ES-I3 (cell line): Measurements from ENCODE around the gene ZNF345.

ENCODE experiments used
- H3K36me3 ChIP-seq: 2 replicates; pipeline ENCODE4 v1.6.1; 2013; ENCODE audit warnings: mild to moderate bottlenecking, low read length, control low read depth, moderate library complexity; ENCODE audit not compliant: insufficient read depth
- H3K4me1 ChIP-seq: 2 replicates; pipeline ENCODE4 v1.6.1; 2013; ENCODE audit warnings: mild to moderate bottlenecking, control low read depth, low read length; ENCODE audit not compliant: insufficient read depth
- H3K9ac ChIP-seq: 2 replicates; pipeline ENCODE4 v1.6.1; 2013; ENCODE audit warnings: low read depth, mild to moderate bottlenecking, low read length, moderate library complexity
- H3K9me3 ChIP-seq: 2 replicates; pipeline ENCODE4 v1.6.1; 2013; ENCODE audit warnings: mild to moderate bottlenecking, low read length, moderate library complexity; ENCODE audit not compliant: control insufficient read depth, insufficient read depth

ZNF345 gene

DNA sequence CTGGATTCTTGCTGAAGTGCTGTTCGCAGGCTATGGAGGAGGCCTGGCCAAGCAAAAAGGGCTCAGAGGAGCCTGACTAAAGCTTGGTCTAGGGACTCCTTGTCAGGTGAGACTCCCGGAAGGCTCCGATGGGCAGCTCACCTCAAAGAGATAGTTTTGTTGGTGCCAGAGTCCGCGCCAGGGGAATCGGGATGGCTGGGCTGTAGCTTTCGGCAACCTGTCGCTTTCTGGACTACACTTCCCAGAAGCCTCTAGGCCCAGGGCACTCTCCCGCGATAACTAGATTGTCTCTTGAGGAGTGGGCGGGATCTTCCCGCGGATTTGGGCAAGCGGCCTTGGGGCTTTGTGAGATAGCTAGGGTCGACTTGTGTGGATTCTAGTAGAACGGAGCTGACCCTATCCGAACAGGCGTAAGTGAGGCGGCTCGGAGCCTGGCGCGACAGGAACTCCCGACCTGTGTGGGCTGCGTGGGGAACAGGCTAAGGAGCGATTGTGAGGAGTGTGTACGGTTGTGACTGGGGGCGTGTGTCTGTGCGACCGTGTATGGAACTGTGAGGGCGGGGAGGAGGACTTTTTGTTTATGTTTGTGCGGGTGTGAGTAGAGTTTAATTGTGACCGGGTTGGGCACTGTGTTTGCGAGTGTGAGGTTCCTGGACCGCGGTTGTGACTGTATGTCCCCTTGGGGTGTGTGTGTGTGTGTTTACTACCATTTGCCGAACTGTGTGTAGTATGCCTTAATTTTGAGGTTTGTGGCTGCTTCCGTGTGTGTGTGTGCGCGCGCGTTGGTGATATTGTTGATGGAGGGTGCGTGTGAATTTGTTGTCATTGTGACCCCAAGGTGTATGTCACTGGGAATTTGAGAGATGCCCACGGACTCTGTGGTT is at the start of gene ZNF345:
TSS of gene ZNF345 (plus strand) at position 318 of the 884 bp plus-strand sequence. CDS start 25,955 bp downstream, outside the sequence.
- Histone ChIP-seq H3K9ac (peak within 1 kb of the TSS; percentile 76), H3K4me1 (no peaks in the 10 kb centered on the region), H3K9me3 (no peaks in the 10 kb centered on the region), H3K36me3 (no peaks in the 10 kb centered on the region)

DNA sequence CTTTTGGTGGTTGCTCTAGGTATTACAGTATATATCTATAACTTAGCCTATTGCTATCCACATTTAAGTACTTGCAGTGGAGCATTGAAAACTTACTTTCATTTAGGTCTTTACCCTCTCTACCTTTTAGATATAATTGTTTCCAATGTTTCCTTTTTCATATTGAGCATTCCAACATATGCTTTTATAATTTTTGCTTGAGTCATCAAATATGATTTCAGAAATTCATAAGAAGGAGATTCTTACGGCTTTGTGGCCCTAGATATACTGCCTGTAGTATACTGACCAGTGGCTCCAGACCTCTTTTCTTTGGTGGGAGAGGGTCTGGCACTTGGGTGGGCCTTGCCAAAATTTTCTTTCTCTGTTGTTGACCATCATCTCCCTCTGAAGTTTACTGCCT is 45.3 kb upstream of the ZNF345 start:
- Histone ChIP-seq H3K36me3 (no peaks in the 10 kb centered on the region; the same call in 1 of the 2 replicates), H3K4me1 (no peaks in the 10 kb centered on the region), H3K9me3 (0 out of 2 replicates have a peak, but pooled peaks cover 3% of the 10 kb centered on the region), H3K9ac (no peak overlapping the region)

DNA sequence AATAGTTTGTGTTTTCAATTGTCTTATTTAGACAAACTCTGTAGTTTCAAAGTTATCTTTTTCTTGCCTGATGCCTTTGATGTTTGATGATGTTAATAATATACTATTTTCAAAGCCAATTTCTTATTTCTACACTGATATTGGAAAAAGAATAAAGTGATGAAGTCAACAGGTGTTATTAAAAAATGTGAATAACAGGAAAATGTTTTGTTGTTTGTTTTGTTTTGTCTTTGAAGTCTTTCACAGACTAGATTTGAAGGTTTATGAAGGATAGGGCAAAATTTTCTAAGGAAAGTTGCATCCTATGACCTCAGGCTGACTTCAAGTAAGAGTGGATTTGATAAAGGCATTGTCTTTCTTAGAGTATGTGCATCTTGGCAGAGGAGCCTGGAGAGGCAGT is 43.6 kb upstream of the ZNF345 start:
- Histone ChIP-seq H3K9me3 (0 out of 2 replicates have a peak, but pooled peaks cover 3% of the 10 kb centered on the region), H3K36me3 (no peaks in the 10 kb centered on the region; the same call in 1 of the 2 replicates), H3K9ac (no peak overlapping the region), H3K4me1 (no peaks in the 10 kb centered on the region)

DNA sequence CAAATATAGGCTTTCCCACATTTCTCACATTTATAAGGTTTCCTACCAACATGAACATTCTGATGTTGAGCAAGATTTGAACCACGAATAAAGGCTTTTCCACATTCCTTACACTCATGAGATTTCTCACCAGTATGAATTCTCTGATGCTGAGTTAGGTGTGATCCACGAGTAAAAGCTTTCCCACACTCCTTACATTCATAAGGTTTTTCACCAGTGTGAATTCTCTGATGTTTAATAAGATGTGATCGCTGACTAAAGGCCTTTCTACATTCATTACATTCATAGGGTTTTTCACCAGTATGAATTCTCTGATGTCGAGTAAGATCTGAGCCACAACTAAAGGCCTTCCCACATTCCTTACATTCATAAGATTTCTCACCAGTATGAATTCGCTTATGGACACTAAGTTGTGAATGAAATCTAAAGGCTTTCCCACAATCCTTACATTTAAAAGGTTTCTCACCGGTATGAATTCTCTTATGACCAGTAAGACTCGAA is 31.5 kb upstream of the ZNF345 start:
- H3K9me3 ChIP-seq = peaks cover 45% of the 10 kb centered on the region
- no peaks in the 10 kb centered on the region for H3K4me1 ChIP-seq
- no peak overlapping the region for H3K9ac ChIP-seq
- H3K36me3 ChIP-seq = peaks cover 14% of the 10 kb centered on the region

DNA sequence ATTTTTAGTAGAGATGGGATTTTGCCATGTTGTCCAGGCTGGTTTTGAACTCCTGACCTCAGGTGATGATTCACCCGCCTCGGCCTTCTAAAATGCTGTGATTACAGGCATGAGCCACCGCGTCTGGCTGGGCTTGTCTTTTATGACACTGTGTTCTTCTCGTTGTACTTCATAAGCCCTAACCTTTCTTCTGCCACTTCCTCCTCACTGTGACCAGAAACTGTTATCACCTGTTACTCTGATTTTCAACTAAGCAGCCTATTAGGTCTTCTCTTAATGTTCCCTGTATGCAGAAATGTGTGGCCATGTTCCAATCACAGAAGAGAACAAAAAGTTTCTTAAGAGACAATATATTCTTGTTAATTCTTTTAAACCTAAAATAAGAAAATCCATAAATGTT is 28.9 kb upstream of the ZNF345 start:
- Histone ChIP-seq H3K36me3 (peaks cover 19% of the 10 kb centered on the region), H3K9me3 (peaks cover 38% of the 10 kb centered on the region), H3K4me1 (no peaks in the 10 kb centered on the region), H3K9ac (no peak overlapping the region)

DNA sequence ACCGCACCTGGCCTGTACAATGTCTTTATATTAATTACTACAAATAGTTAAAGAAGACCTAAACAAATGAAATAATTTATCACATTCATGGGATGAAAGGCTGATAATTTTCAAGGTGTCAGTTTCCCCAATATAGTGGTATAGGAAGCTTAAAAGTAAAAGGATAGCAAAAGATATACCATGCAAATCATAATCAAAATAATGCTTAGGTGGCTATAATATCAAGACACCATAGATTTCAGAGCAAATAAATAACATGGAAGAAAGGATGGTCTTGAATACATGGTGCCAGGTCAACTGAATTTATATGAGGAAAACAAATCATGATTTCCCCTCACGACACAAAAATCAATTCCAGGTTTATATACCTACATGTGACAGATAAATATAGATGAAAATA is 17.2 kb upstream of the ZNF345 start:
- Histone ChIP-seq H3K36me3 (peaks cover 9% of the 10 kb centered on the region; the same call in 1 of the 2 replicates), H3K9ac (no peak overlapping the region), H3K9me3 (peaks cover 40% of the 10 kb centered on the region), H3K4me1 (no peaks in the 10 kb centered on the region)

DNA sequence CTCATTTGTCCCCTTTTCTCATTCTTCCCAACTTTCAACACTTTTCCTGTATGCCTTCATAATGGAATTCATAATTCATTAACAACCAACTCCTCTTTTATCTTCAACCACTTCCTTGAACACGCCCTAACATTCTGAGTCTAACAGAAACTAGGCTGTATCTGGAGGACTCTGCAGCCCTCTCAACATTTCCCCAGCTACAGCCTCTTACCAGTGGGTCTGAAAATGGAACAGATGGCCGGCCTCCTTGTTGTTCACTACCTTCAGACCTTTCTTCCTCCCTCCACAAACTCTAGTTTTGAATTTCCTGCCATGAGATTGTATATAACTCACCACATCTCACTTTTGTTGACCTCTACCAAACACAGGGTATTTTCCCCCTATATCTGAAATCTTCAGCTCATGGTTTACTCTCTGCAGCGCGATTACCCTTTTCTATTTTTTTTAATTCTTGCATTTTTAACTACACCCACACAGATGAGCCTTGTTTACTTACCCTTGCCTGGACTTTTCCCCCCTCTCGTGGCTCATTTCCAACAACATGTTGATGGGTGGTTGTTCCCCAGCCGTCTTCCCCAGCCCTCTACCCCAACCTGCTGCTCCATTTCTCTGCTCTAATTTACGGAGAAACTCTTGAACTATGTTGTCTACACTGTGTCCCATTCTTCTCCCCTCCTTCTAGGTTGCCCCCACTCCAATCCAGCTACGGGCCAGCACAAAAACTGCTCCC is 13.3 kb upstream of the ZNF345 start:
- Histone ChIP-seq H3K4me1 (no peaks in the 10 kb centered on the region), H3K9me3 (peaks cover 21% of the 10 kb centered on the region), H3K9ac (peak overlapping the region; percentile 79), H3K36me3 (peaks cover 5% of the 10 kb centered on the region; the same call in 1 of the 2 replicates)

DNA sequence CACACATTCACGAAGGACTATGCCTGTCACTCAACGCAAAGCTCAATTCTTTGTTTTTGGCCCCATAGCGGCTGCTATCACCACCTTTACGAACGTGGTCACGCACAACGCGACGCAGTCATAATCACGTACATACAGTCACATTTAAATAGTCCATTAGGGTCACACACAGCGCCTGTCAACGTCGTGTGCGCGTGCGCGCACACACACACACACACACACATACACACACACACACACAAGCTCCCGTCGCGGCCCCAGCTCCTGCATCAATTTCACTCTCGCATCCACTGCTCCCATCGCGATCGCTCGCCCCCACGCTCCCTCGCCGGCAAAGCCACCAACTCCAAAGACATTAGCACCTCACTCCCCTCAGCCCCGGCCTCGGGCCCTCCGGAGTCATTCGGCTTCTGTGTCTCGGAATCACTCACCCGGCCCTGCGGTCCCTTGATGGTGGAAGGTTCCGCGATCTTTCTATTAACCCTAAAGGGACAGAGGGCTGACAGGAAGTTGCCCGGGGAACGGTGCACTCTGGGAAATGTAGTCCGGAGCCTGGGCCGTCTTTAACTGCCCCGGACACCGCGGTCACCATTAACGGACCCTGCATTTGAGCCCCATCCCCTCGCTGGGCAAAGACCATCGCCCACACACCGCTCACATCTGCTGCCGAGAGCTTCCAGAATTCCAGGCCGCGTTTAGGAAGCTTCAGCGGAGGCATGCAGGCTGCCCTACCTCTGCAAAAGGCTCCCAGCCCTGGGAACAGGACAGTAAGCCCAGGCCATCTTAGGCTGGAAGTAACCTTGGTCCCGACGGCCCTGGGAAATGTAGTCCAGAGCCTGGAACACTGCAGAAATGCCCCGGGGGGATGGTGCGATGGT is 12.5 kb upstream of the ZNF345 start, which contains the start of gene ZNF790:
TSS of gene ZNF790 (minus strand) at position 482 of the 878 bp plus-strand sequence. CDS start 12,768 bp downstream, outside the sequence.
- Histone ChIP-seq H3K9me3 (peaks cover 17% of the 10 kb centered on the region), H3K9ac (peak within 1 kb of the TSS; percentile 79), H3K36me3 (no peaks in the 10 kb centered on the region; the same call in 1 of the 2 replicates), H3K4me1 (no peaks in the 10 kb centered on the region)

DNA sequence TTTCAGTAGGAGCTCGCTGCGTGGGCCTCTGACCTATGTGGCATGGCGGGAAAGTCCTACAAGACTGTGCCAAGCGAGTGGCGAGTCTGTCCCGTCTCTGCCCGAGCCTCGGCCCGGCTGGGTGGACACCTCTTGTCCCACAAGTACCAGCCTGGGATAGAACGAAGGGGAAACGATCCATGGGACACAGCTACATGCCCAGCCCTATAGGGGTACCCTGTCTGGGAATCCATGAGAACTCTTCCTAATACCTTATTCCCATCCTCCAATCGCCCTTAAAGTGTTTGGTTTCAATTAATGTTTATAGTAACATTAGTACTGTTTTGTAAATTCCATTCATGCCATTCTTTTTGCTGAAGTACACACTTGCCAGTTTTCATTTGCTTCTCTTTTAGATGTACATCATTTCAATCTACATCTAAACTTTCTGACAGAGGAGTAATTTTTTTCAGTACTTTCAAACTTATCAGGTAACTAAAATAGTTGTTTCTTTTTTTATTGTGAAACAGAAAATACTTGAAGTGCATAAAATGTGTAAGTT is 11.8 kb upstream of the ZNF345 start:
- Histone ChIP-seq H3K9ac (peak overlapping the region; percentile 79), H3K4me1 (no peaks in the 10 kb centered on the region), H3K9me3 (peaks cover 11% of the 10 kb centered on the region), H3K36me3 (no peaks in the 10 kb centered on the region; the same call in 1 of the 2 replicates)

DNA sequence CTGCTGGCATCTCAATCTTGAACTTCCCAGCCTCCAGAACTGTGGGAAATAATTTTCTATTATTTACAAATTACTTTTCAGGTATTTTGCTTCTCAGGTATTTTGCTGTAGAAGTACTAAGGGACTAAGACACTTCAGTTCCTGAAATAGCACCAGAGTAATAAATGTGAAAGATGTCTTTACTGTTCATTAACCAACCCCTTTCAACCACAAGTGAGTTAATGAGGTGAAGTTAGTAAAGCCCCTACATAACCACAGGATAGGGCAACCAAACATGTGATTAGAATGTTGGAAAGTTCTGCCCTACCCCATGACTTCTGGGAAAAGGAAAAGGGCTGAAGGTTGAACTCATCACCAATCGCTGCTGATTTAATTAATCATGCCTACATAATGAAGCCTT is 2.7 kb upstream of the ZNF345 start:
- H3K36me3 ChIP-seq = no peaks in the 10 kb centered on the region
- no peak overlapping the region for H3K9ac ChIP-seq
- H3K4me1 ChIP-seq = no peaks in the 10 kb centered on the region
- H3K9me3 ChIP-seq = no peaks in the 10 kb centered on the region

DNA sequence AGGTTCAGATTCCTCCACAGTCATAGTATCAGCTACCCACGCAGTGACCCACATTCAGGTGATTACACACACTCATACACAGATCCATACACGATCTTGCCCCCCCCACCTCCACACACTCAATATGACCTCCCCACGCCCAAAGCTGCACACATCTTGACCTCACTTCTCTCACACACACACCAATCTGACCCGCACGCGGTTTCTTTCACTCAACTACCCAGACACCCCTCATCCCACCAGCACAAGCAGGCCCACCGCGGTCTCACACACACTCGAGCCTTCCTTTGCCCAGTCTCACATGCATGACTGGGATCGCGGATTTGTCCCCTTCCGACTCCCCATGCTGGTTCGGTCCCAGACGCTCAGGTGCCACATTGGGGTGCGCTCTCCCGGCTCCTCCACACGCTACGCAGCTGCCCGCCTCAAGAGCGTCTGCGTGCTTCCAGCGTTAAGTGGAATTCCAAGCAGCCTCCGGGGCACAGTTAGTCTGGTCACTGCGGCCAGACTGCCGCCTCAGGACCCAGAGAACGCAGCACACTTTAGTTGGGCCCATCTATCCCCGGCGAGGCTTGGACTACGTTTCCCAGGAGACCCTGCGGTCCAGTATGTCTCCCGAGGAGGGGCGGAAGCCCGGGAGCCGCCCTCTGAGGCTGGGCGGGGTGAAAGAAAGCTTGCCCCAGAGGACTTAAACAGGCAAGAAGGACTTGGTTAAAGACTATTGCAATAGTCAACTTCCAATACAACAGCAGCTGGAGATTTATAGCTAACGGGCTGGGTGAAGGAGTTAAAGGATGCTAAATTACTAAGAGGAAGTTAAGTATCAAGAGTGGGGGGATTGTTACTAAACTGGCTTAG is 746 bp upstream of the ZNF345 start:
- H3K9ac ChIP-seq = peak overlapping the region; percentile 76
- H3K9me3 ChIP-seq = no peaks in the 10 kb centered on the region
- no peaks in the 10 kb centered on the region for H3K36me3 ChIP-seq
- H3K4me1 ChIP-seq = no peaks in the 10 kb centered on the region

DNA sequence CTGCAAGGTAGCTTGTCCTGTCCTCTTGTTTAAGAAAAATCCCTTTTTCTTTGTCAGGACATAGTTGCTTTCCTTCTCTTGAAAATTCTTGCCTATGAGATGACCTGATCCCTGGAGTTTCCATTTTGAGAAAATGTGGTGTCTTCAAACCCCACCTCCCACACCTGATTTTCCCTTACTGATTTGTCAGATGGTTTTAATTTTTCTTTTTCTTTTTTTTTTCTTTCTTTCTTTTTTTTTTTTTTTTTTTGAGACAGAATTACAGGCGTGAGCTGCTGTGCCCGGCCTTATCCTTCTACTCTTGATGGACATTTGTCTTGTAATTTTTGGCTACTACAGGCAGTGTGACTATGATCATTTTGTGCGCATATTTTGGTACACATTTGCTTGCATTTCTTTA is 1.2 kb downstream of the ZNF345 start:
- no peaks in the 10 kb centered on the region for H3K9me3 ChIP-seq
- no peaks in the 10 kb centered on the region for H3K4me1 ChIP-seq
- H3K36me3 ChIP-seq = no peaks in the 10 kb centered on the region
- H3K9ac ChIP-seq = peak overlapping the region; percentile 76; the same call in 1 of the 2 replicates
